H1 (cell line): ENCODE measurements around the gene NID2. TPM values are rescaled to one million over a fixed set of nuclear protein-coding genes. Genes with fewer than 3 reads are reported as not detected.

Source experiments
- CHD7 ChIP-seq: fragments of 300-600 bp; sonication (generic); IDR thresholded peaks from 2 replicates; pipeline ENCODE4 v1.7.1; 2012; ENCODE audit warnings: low read length, moderate library complexity, mild to moderate bottlenecking, inconsistent platforms; ENCODE audit not compliant: insufficient replicate concordance
- polyA plus RNA-seq, 7 experiments: library from polyadenylated mRNA; depleted of rRNA in 3 of 7; stranded (reverse) in 5 of 7; unstranded in 2 of 7; fragments of >200 nt in 5 of 7; fragments of 200-250 nt in 2 of 7; gene quantifications; 1 replicate in 5 of 7; 2 replicates in 1 of 7; 4 replicates in 1 of 7; pipeline versions ENCODE4 v1.2.1 to v1.2.3, GENCODE V29; 2011 to 2013; ENCODE audit warnings: missing spikeins in 2 of 7, mixed read lengths in 2 of 7
- total RNA-seq: library from RNA; stranded (reverse); fragmentation: NEBNext Ultra II Directional; extraction: Animal tissue kit (Norgen Biotek cat#: 25700); gene quantifications from 2 replicates; pipeline ENCODE4 v1.2.1, GENCODE V29; 2021

Gene NID2
- total and polyA plus RNA-seq, 2 of the 8 experiments (the other 6 are each of a cell fraction or from before 2014, with no cell fraction given), result 6.1 to 12.6 TPM

DNA sequence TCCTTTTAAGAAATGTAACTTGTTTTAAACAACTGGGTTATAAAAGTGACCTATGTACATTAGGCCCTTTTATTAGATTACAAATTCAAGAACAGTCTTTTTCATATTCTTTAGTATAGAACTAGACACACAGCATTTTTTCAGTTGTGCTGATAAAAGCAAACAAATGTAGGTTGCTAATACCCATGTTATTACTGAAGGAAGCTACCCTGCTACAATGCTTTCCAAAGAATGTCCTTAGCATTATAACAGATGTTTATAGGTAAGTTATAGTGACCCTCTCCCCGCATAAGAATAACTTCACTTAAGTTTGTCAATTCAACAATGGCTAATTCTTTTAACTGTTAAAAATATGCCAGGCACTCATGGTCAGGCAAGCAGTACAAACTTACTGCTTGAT, 61.6 kb downstream of the NID2 start (continued):
- peak; percentile 20 for TF ChIP-seq CHD7
